GM23338 (cell line): ENCODE measurements around the gene DHX8.

Source experiments
- CREB1 ChIP-seq: fragments of 250-450 bp; sonication (Bioruptor Pico); IDR thresholded peaks from 2 replicates; pipeline ENCODE4 v1.5.0; 2020; ENCODE audit warnings: low read depth, mild to moderate bottlenecking, moderate library complexity
- EZH2 ChIP-seq: fragments of 200-600 bp; sonication (generic); IDR thresholded peaks from one replicate; pipeline ENCODE4 v1.8.0; 2017; ENCODE audit warnings: antibody characterized with exemption, mild to moderate bottlenecking, low read depth; ENCODE audit not compliant: unreplicated experiment
- EZH2phosphoT487 ChIP-seq: fragments of 200-600 bp; sonication (generic); IDR thresholded peaks from one replicate; pipeline ENCODE4 v1.8.1; 2018; ENCODE audit warnings: antibody characterized with exemption; ENCODE audit not compliant: unreplicated experiment
- JUNB ChIP-seq: IDR thresholded peaks from one replicate; pipeline ENCODE4 v1.6.1; 2016; ENCODE audit warnings: antibody characterized with exemption; ENCODE audit not compliant: unreplicated experiment
- NANOG ChIP-seq: IDR thresholded peaks from 2 replicates; pipeline ENCODE4 v1.6.1; 2016; ENCODE audit warnings: antibody characterized with exemption, borderline replicate concordance
- POLR2AphosphoS5 ChIP-seq: IDR thresholded peaks from 2 replicates; pipeline ENCODE4 v1.6.1; 2016; ENCODE audit warnings: antibody characterized with exemption, low read depth
- REST ChIP-seq: IDR thresholded peaks from one replicate; pipeline ENCODE4 v1.6.1; 2018; ENCODE audit warnings: antibody characterized with exemption; ENCODE audit not compliant: unreplicated experiment
- STAT1 ChIP-seq: IDR thresholded peaks from one replicate; pipeline ENCODE4 v1.6.1; 2016; ENCODE audit warnings: antibody characterized with exemption; ENCODE audit not compliant: unreplicated experiment
- ZNF114 ChIP-seq: fragments of 250-450 bp; sonication (Bioruptor Pico); IDR thresholded peaks from 2 replicates; pipeline ENCODE4 v1.5.0; 2020; ENCODE audit warnings: mild to moderate bottlenecking, moderate library complexity
- ZNF331 ChIP-seq: fragments of 250-450 bp; sonication (Bioruptor Pico); IDR thresholded peaks from 2 replicates; pipeline ENCODE4 v1.5.0; 2020; ENCODE audit warnings: low read depth, mild to moderate bottlenecking, moderate library complexity
- TF ChIP-seq, protein P1 (sequence below), 2 experiments: fragments of 200-600 bp in 1 of 2; sonication (generic) in 1 of 2; conservative IDR thresholded peaks; 2 replicates each; pipeline versions ENCODE4 v1.5.1 to v1.6.1; 2016 to 2017; ENCODE audit warnings: antibody characterized with exemption in 2 of 2, low read depth in 2 of 2, mild to moderate bottlenecking in 2 of 2, moderate library complexity in 1 of 2
- TF ChIP-seq, protein P2 (sequence below): IDR thresholded peaks from 2 replicates; pipeline ENCODE4 v1.6.1; 2016; ENCODE audit warnings: antibody characterized with exemption

GRCh38 chr17:43517161-43517560, 33.4 kb downstream of the DHX8 start:
- TF ChIP-seq, protein P1, sequence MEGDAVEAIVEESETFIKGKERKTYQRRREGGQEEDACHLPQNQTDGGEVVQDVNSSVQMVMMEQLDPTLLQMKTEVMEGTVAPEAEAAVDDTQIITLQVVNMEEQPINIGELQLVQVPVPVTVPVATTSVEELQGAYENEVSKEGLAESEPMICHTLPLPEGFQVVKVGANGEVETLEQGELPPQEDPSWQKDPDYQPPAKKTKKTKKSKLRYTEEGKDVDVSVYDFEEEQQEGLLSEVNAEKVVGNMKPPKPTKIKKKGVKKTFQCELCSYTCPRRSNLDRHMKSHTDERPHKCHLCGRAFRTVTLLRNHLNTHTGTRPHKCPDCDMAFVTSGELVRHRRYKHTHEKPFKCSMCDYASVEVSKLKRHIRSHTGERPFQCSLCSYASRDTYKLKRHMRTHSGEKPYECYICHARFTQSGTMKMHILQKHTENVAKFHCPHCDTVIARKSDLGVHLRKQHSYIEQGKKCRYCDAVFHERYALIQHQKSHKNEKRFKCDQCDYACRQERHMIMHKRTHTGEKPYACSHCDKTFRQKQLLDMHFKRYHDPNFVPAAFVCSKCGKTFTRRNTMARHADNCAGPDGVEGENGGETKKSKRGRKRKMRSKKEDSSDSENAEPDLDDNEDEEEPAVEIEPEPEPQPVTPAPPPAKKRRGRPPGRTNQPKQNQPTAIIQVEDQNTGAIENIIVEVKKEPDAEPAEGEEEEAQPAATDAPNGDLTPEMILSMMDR (conservative IDR thresholded peaks at IDR 0.05; ENCODE audit: low read depth in 2 of 2), result no peak
- TF ChIP-seq REST (no peak), POLR2AphosphoS5 (no peak), EZH2phosphoT487 (no peak), JUNB (no peak), EZH2 (no peak), NANOG (no peak), CREB1 (CRISPR knock-in tag) (no peak), STAT1 (no peak), ZNF114 (CRISPR knock-in tag) (no peak), ZNF331 (CRISPR knock-in tag) (no peak)
- TF ChIP-seq, protein P2, sequence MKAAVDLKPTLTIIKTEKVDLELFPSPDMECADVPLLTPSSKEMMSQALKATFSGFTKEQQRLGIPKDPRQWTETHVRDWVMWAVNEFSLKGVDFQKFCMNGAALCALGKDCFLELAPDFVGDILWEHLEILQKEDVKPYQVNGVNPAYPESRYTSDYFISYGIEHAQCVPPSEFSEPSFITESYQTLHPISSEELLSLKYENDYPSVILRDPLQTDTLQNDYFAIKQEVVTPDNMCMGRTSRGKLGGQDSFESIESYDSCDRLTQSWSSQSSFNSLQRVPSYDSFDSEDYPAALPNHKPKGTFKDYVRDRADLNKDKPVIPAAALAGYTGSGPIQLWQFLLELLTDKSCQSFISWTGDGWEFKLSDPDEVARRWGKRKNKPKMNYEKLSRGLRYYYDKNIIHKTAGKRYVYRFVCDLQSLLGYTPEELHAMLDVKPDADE, result no peak
